WTC11 (cell line): ENCODE results near the gene CRY2. TPM values are rescaled to one million over a fixed set of nuclear protein-coding genes. Genes with fewer than 3 reads are reported as not detected.

ENCODE experiments used
- ATAC-seq: fragments of 200-7000 bp; cut with Tn5 transposase; 2 replicates; pipeline ENCODE4 v1.10.0; 2021; ENCODE audit warnings: mild to moderate bottlenecking, moderate library complexity
- CTCF ChIA-PET: fragments of 300-600 bp; sonication (Branson Sonifier 250); formaldehyde crosslinking; loops from one replicate; lab custom pipeline; 2021; ENCODE audit warnings: antibody characterized with exemption; lab: Charles Lee
- POLR2A ChIA-PET: fragments of 350-600 bp; sonication (Branson Sonifier 250); formaldehyde crosslinking; loops from one replicate; lab custom pipeline; 2021; ENCODE audit warnings: antibody characterized with exemption; lab: Charles Lee
- DNase-seq: peaks from one replicate; pipeline ENCODE4 v3.0.0; 2021; ENCODE audit warnings: low spot score
- H3K27ac Mint-ChIP-seq: 2 replicates; pipeline ENCODE4 v1.8.0; 2021; ENCODE audit warnings: mixed read lengths
- H3K27me3 Mint-ChIP-seq: 2 replicates; pipeline ENCODE4 v1.8.0; 2021; ENCODE audit warnings: low read depth, mild to moderate bottlenecking, moderate library complexity, mixed read lengths
- H3K36me3 Mint-ChIP-seq: 2 replicates; pipeline ENCODE4 v1.8.0; 2021; ENCODE audit warnings: mixed read lengths
- H3K4me1 Mint-ChIP-seq: 2 replicates; pipeline ENCODE4 v1.8.0; 2022; ENCODE audit warnings: mixed read lengths
- H3K4me3 Mint-ChIP-seq: 2 replicates; pipeline ENCODE4 v1.8.0; 2021; ENCODE audit warnings: mild to moderate bottlenecking, moderate library complexity, mixed read lengths
- H3K9me3 Mint-ChIP-seq: 2 replicates; pipeline ENCODE4 v1.8.0; 2021; ENCODE audit warnings: mixed read lengths
- FOXK1 ChIP-seq: sonication (generic); formaldehyde crosslinking; IDR thresholded peaks from 2 replicates; pipeline ENCODE4 v1.8.0; 2022; ENCODE audit warnings: mild to moderate bottlenecking, moderate library complexity, missing genetic modification reagents
- JAZF1 ChIP-seq: fragments of 250-450 bp; sonication (Bioruptor Pico); IDR thresholded peaks from 2 replicates; pipeline ENCODE4 v1.9.0; 2021; ENCODE audit warnings: moderate library complexity, mild to moderate bottlenecking, inconsistent platforms
- NR1H2 ChIP-seq: sonication (generic); formaldehyde crosslinking; IDR thresholded peaks from 2 replicates; pipeline ENCODE4 v1.9.0; 2021; ENCODE audit warnings: mild to moderate bottlenecking, moderate library complexity, missing genetic modification reagents
- PRRX2 ChIP-seq: fragments of 250-450 bp; sonication (Bioruptor Pico); IDR thresholded peaks from 2 replicates; pipeline ENCODE4 v1.8.0; 2021; ENCODE audit warnings: mild to moderate bottlenecking
- SMAD3 ChIP-seq: sonication (generic); formaldehyde crosslinking; IDR thresholded peaks from 2 replicates; pipeline ENCODE4 v1.8.0; 2022; ENCODE audit warnings: missing genetic modification reagents, mild to moderate bottlenecking, borderline replicate concordance
- SMAD4 ChIP-seq: sonication (generic); formaldehyde crosslinking; IDR thresholded peaks from 2 replicates; pipeline ENCODE4 v1.8.0; 2022; ENCODE audit warnings: mild to moderate bottlenecking, missing genetic modification reagents
- ZNF138 ChIP-seq: sonication (generic); formaldehyde crosslinking; conservative IDR thresholded peaks from 2 replicates; pipeline ENCODE4 v1.8.1; 2022; ENCODE audit warnings: mild to moderate bottlenecking, moderate library complexity, missing genetic modification reagents
- total RNA-seq: library from RNA; stranded (reverse); gene quantifications from 3 replicates; pipeline ENCODE4 v1.2.3, GENCODE V29; 2021
- TF ChIP-seq, protein P1 (sequence below): fragments of 250-450 bp; sonication (Bioruptor Pico); IDR thresholded peaks from 2 replicates; pipeline ENCODE4 v1.9.0; 2021; ENCODE audit warnings: mild to moderate bottlenecking, borderline replicate concordance
- TF ChIP-seq, protein P2 (sequence below): fragments of 250-450 bp; sonication (Bioruptor Pico); IDR thresholded peaks from 2 replicates; pipeline ENCODE4 v1.9.0; 2021; ENCODE audit warnings: mild to moderate bottlenecking
- TF ChIP-seq, protein P3 (sequence below): sonication (generic); formaldehyde crosslinking; IDR thresholded peaks from 2 replicates; pipeline ENCODE4 v1.8.1; 2023; ENCODE audit warnings: mild to moderate bottlenecking, missing genetic modification reagents
- TF ChIP-seq, protein P4 (sequence below): fragments of 250-450 bp; sonication (Bioruptor Pico); IDR thresholded peaks from 2 replicates; pipeline ENCODE4 v2.1.2; 2022; ENCODE audit warnings: mild to moderate bottlenecking, moderate library complexity
- TF ChIP-seq, protein P5 (sequence below): fragments of 250-450 bp; sonication (Bioruptor Pico); IDR thresholded peaks from 2 replicates; pipeline ENCODE4 v1.9.0; 2021; ENCODE audit warnings: moderate library complexity, mild to moderate bottlenecking, inconsistent platforms, borderline replicate concordance
- TF ChIP-seq, protein P6 (sequence below): sonication (generic); formaldehyde crosslinking; IDR thresholded peaks from 2 replicates; pipeline ENCODE4 v1.8.1; 2023; ENCODE audit warnings: mild to moderate bottlenecking, missing genetic modification reagents, moderate library complexity

Gene CRY2
- total RNA-seq, 1 experiment from 2014 or later, result 18.3 TPM

DNA sequence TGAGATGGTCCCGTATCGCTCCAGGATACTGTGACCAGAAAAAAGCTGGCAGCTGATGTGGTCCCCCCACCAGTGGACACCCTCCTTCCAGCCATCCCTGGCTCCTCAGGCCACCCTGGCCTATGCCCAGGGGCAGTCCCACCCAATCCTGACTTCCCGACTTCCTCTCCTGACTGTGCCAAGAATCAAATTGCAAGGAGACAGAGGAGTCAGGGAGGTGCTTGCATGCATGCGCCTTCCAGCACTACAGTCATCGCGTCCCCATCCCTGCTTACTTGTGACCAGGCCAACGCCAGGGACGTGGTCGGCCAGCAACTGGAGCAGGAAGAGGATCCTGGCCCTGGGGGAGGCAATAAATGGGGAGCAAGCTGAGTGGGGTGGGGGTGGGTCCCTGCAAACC lies 63.3 kb downstream of the CRY2 start:
- ChIA-PET POLR2A (no interaction called here), CTCF (no interaction called here)
- DNase-seq (no peak), ATAC-seq (no peak)
- Mint-ChIP-seq H3K4me3 (no peak overlapping the region), H3K36me3 (peaks cover 3% of the 10 kb centered on the region; the same call in 1 of the 2 replicates), H3K4me1 (no peaks in the 10 kb centered on the region; the same call in 1 of the 2 replicates), H3K27me3 (no peaks in the 10 kb centered on the region), H3K27ac (no peak overlapping the region), H3K9me3 (no peaks in the 10 kb centered on the region)
- TF ChIP-seq, protein P1, sequence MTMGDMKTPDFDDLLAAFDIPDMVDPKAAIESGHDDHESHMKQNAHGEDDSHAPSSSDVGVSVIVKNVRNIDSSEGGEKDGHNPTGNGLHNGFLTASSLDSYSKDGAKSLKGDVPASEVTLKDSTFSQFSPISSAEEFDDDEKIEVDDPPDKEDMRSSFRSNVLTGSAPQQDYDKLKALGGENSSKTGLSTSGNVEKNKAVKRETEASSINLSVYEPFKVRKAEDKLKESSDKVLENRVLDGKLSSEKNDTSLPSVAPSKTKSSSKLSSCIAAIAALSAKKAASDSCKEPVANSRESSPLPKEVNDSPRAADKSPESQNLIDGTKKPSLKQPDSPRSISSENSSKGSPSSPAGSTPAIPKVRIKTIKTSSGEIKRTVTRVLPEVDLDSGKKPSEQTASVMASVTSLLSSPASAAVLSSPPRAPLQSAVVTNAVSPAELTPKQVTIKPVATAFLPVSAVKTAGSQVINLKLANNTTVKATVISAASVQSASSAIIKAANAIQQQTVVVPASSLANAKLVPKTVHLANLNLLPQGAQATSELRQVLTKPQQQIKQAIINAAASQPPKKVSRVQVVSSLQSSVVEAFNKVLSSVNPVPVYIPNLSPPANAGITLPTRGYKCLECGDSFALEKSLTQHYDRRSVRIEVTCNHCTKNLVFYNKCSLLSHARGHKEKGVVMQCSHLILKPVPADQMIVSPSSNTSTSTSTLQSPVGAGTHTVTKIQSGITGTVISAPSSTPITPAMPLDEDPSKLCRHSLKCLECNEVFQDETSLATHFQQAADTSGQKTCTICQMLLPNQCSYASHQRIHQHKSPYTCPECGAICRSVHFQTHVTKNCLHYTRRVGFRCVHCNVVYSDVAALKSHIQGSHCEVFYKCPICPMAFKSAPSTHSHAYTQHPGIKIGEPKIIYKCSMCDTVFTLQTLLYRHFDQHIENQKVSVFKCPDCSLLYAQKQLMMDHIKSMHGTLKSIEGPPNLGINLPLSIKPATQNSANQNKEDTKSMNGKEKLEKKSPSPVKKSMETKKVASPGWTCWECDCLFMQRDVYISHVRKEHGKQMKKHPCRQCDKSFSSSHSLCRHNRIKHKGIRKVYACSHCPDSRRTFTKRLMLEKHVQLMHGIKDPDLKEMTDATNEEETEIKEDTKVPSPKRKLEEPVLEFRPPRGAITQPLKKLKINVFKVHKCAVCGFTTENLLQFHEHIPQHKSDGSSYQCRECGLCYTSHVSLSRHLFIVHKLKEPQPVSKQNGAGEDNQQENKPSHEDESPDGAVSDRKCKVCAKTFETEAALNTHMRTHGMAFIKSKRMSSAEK (CRISPR knock-in tag), result no peak
- no peak for TF ChIP-seq PRRX2 (CRISPR knock-in tag)
- TF ChIP-seq, protein P2, sequence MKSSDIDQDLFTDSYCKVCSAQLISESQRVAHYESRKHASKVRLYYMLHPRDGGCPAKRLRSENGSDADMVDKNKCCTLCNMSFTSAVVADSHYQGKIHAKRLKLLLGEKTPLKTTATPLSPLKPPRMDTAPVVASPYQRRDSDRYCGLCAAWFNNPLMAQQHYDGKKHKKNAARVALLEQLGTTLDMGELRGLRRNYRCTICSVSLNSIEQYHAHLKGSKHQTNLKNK (CRISPR knock-in tag), result no peak
- TF ChIP-seq, protein P3, sequence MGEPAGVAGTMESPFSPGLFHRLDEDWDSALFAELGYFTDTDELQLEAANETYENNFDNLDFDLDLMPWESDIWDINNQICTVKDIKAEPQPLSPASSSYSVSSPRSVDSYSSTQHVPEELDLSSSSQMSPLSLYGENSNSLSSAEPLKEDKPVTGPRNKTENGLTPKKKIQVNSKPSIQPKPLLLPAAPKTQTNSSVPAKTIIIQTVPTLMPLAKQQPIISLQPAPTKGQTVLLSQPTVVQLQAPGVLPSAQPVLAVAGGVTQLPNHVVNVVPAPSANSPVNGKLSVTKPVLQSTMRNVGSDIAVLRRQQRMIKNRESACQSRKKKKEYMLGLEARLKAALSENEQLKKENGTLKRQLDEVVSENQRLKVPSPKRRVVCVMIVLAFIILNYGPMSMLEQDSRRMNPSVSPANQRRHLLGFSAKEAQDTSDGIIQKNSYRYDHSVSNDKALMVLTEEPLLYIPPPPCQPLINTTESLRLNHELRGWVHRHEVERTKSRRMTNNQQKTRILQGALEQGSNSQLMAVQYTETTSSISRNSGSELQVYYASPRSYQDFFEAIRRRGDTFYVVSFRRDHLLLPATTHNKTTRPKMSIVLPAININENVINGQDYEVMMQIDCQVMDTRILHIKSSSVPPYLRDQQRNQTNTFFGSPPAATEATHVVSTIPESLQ, result no peak

DNA sequence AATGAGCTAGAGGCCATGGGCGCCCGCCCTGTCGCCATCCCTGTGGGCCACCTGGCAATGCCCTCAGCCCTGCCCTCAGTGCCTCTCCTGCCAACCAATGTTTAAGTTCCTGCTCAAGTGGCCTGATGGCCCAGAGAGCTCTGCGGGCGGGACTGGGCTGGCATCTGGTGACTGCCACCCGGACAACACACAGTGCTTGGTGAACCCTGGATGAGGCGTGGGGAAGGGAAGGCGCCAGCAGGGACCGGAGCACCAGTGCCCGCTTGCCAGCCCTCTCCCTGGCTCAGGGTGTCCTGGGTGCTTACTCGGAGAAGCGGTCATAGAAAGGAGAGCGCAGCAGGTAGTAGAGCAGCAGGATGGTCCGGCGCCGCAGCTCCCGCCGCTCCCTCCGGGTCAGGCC lies 66.2 kb downstream of the CRY2 start:
- no peak for ATAC-seq
- H3K27me3 Mint-ChIP-seq, result no peaks in the 10 kb centered on the region
- TF ChIP-seq ZNF138 (CRISPR knock-in tag), result no peak
- TF ChIP-seq JAZF1, result no peak
- TF ChIP-seq, all 79 proteins: peak for 0
- DNase-seq, result no peak
- Mint-ChIP-seq H3K27ac (no peak overlapping the region), H3K4me1 (peaks cover 3% of the 10 kb centered on the region), H3K36me3 (peaks cover 3% of the 10 kb centered on the region; the same call in 1 of the 2 replicates), H3K9me3 (no peaks in the 10 kb centered on the region), H3K4me3 (no peak overlapping the region)
- ChIA-PET POLR2A (no interaction called here), CTCF (no interaction called here)

DNA sequence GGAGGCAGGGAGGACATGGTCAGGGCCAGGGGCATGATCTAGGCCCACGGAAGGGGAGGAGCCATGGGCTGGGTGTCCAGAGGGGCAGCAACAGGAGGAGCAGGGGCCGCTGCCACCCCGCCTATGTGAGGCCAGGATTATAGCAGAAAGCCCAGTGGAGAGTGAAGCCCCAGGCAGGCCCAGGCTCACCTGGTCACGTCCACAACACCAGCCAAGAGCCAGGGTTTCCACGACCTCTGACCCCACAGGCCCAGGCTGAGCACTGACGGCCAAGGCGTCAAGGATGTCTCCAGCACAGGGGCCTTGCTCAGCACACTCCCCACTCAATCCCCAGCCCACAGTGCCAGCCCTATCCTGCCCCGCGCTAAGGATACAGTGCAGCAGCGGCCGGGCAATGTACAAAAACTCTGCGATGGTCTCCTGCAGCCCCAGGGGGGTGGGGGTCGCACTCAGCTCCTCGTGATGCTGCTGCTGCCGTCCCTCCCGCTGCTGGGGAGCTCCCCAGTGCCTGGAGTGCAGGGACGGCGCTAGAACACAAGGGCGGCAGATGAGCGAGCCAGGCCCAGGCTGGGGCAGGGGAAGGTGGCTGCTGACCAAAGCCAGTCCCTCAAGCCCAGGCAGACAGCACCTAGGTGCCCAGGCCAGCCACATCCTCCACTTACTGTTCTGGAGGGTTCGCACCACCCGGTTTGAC lies 66.8 kb downstream of the CRY2 start:
- ChIA-PET POLR2A (no interaction called here), CTCF (interaction anchor here (1.6 kb wide), 1 partner anchor 13 kb away, joined by 4 read pairs; no protein-coding TSS in a partner anchor)
- no peak overlapping the region for H3K4me3 Mint-ChIP-seq
- H3K4me1 Mint-ChIP-seq, result peaks cover 7% of the 10 kb centered on the region
- H3K27me3 Mint-ChIP-seq, result no peaks in the 10 kb centered on the region
- no peaks in the 10 kb centered on the region for H3K9me3 Mint-ChIP-seq
- ATAC-seq (no peak), DNase-seq (no peak)
- H3K36me3 Mint-ChIP-seq, result peaks cover 3% of the 10 kb centered on the region; the same call in 1 of the 2 replicates
- H3K27ac Mint-ChIP-seq, result no peak overlapping the region
- TF ChIP-seq, protein P3, result no peak
- no peak for TF ChIP-seq SMAD3 (CRISPR knock-in tag)
- TF ChIP-seq, protein P4, sequence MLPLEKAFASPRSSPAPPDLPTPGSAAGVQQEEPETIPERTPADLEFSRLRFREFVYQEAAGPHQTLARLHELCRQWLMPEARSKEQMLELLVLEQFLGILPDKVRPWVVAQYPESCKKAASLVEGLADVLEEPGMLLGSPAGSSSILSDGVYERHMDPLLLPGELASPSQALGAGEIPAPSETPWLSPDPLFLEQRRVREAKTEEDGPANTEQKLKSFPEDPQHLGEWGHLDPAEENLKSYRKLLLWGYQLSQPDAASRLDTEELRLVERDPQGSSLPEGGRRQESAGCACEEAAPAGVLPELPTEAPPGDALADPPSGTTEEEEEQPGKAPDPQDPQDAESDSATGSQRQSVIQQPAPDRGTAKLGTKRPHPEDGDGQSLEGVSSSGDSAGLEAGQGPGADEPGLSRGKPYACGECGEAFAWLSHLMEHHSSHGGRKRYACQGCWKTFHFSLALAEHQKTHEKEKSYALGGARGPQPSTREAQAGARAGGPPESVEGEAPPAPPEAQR (CRISPR knock-in tag), result no peak
- TF ChIP-seq, protein P5, sequence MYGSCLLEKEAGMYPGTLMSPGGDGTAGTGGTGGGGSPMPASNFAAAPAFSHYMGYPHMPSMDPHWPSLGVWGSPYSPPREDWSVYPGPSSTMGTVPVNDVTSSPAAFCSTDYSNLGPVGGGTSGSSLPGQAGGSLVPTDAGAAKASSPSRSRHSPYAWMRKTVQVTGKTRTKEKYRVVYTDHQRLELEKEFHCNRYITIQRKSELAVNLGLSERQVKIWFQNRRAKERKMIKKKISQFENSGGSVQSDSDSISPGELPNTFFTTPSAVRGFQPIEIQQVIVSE (CRISPR knock-in tag), result no peak
- TF ChIP-seq, protein P6, sequence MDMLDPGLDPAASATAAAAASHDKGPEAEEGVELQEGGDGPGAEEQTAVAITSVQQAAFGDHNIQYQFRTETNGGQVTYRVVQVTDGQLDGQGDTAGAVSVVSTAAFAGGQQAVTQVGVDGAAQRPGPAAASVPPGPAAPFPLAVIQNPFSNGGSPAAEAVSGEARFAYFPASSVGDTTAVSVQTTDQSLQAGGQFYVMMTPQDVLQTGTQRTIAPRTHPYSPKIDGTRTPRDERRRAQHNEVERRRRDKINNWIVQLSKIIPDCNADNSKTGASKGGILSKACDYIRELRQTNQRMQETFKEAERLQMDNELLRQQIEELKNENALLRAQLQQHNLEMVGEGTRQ, result no peak
- no peak for TF ChIP-seq FOXK1 (CRISPR knock-in tag)
- TF ChIP-seq NR1H2 (CRISPR knock-in tag), result no peak
- TF ChIP-seq SMAD4 (CRISPR knock-in tag), result no peak
- TF ChIP-seq, protein P1 (CRISPR knock-in tag), result no peak
